OCI-LY1 (cell line): ENCODE measurements around the gene YKT6.

ENCODE experiments used
- CTCF ChIP-seq: fragments of 200-600 bp; sonication (generic), shearing (Covaris generic); IDR thresholded peaks from 2 replicates; pipeline ENCODE4 v1.5.1; 2017; ENCODE audit warnings: mild to moderate bottlenecking, antibody characterized with exemption, low read length, moderate library complexity, mixed read lengths
- EZH2 ChIP-seq: fragments of 200-600 bp; sonication (generic), shearing (Covaris generic); IDR thresholded peaks from 2 replicates; pipeline ENCODE4 v1.8.0; 2017; ENCODE audit warnings: borderline replicate concordance, mixed run types, mild to moderate bottlenecking, antibody characterized with exemption, low read length, moderate library complexity, mixed read lengths

GRCh38 chr7:44185729-44186128 is 15.0 kb upstream of the YKT6 start:
- no peak for TF ChIP-seq CTCF
- no peak for TF ChIP-seq EZH2
